ENCODE results near the gene CDC45.

CDC45 gene

DNA sequence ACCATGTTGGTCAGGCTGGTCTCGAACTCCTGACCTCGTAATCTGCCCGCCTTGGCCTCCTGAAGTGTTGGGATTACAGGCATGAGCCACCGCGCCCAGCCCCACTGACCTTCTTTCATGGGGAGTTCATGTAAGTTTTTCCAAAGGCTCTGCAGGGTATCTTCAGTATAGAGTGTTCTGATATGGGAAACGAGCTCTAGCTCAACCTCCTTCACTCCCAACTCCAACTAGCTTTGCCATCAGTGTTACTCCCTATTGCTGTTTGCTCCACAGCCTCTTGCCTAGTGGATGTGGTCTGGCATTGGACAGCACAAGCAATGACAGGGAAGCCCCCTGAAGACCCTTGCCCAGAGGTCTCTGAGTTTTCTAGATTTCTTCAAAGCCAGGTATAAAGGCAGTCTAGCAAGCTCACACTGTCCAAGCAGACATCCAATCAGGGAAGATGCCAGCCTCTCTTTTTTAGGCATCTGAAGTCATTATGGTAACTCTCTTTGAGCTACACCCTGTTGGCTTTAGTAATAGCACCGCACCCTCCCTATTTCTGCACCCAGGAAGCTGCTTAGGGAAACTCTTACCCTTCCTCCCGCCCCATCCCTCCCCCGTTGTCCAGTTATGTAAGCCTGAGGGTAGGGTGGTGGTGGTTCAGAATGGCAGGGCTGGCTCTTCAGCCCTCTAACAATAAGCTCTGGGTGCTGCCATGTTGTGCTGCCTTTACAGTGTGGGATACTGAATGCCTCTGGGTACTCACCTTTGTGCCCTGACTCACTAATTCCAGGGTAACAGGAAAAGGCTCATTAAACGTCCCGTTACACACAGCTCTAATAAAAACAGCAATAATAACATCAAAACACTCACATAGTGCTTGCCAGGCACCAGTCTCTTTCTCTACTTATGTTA lies 85.9 kb downstream of the CDC45 start:
- DNase-seq (ENCODE audit: low read depth), result no peak

DNA sequence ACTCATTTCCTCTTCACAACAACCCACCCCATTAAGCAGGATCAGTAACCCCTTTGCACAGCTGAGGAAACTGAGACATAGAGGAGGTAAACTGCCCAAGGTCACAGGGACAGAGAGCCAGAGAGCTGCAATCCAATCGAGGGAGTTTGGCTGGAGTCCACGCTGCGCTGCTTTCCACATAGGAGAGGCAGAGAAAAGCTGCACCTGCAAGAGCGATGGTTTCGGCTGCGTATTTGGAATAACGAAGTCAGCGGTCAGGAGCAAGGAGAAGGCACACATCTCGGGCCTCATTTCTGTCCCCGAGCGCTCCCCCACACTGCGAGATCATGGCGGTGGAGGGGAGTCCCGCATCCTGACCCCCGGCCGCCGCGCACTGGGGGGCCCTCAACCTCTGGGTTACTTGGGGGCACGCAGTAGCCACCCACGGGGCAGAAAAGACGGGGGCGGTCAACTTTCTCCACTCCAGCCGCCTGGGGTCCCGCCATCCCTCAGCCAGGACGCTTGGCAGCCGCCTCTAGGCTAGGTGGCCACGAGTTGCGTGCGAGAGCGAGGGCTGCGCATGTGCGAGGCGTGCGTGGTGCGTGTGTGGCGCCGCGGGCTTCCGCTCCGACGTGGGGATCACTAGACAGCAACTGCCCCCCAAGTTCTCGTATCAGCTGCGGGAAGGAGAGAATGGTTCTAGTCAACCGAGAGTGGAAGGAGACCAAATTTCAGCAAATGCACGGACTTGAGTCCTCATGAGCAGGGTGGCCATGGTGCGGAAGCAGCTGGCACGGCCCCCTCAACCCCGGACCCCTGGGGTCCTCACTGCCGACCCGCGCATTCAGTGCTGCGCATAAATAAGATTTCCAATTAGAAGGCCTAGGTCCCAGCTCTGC lies 86.8 kb downstream of the CDC45 start:
- DNase-seq (ENCODE audit: low read depth), result no peak

DNA sequence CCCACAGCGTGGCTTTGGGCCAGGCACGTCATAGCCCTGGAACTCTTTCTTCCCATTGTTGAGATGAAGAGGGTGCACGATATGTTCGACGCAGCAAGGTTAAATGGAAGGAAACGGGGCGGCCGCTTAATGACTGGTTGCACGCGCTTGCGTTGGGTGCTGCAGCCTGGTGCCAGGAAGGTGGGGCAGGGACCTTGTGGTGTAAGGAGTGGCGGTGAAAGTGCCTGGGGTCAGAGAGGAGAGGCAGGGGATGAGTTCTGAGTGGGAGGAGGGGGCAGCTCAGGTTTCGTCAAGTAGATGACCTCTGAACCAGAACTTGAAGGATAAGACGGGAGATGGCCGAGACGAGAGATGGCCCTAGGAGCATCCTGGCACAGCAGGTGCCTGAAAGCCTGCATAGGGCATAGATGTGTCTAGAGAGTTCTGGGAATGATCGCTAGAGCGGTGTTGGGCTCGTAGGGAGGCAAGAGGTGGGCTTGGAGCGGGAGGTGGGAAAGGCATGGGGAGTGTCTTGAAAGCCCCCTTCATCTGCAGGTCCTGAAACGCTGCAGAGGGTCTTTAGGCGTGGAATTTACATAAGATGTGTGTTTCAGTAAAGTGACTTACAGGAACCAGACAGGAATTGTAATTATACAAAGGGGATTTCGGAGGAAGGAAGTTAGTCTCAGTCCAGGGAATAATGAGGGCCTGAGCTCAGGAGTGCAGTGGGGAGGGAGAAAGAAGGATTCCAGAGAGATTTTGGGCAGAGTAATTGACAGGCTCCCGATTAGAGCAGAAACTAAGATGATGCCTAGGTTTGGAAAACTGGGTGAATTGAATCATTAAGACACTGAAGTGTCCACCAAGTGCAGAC lies 87.7 kb downstream of the CDC45 start:
- no peak for DNase-seq (ENCODE audit: low read depth)

DNA sequence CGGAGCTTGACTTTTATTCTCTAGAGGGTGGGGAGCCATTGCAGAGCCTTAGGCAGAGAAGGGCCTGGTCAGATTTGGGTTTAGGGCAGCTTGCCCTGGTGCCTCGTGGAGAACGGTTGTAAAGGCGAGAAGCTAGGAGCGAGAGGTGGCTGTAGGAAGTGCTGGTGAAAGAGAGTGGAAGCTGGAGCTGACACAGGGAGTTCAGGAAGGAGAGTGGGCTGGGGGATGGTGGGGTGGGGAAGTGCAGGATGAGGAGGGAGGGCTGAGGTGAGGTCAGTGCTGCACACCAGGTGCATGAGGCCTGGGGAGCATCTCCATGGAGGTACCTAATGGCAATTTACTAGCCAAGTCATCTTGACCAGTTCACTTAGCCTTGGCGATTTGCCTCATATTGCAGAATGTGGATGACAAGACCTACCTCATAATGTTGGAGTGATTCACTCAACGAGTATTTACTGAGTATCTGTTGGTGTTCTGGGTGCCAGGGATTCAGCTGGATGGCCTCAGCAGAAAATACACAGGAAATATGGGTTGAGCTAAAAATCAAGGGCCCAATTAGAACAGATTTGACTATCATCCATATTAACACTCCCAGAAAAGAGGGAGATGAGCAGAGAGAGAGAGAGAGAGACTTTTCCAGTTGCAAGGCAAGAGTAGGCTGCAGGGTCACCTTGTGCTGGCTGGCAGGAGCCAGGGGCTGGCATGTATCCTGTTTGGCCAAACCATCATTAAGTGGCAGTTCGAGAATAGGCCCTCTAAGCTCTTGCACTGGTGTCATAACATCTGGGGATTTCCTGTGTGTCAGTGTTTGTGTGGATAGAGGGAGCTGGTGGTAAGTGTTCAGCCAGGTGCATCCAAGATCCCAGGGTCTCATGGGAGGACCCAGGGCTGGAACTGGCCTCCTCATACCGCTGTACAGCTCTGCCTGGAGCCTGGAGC lies 88.9 kb downstream of the CDC45 start:
- no peak for DNase-seq (ENCODE audit: low read depth)

DNA sequence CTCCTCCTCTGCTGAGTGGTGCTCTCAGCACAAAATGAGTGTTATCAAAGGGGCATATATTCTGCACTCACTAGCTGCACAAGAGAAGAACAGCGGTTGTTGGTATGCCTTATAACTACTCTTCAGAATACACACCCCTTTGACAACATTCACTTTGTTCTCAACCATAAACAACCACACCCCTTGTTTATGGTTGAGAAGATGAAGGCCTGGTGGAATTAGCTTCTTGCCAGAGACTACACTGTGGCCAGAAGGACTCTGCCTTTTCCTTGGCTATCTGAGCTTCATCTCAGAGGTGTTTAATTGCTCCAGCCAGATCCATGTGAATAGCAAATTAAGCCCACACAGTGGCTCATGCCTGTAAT lies 89.5 kb downstream of the CDC45 start:
- DNase-seq (ENCODE audit: low read depth), result no peak

DNA sequence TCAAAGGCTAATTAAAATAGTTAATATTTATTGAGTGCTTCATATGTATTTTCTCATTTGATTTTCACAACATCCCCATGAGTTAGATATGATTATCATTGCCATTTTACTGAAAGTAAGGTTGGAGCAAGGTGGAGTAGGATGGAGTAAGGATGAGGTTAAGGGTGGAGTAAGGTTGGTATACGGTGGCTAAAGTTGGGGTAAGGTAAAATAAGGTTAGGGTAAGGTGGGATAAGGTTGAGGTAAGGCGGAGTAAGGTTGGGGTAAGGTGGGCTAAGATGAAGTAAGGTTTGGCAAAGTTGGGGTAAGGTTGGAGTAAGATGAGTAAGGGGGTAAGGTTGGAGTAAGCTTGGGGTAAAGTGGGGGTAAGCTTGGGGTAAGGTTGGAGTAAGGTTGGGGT lies 90.3 kb downstream of the CDC45 start:
- DNase-seq (ENCODE audit: low read depth), result no peak
